Superior temporal gyrus (tissue), 1 donor: ENCODE results near the gene CACNA2D4.

Experiments
- DNase-seq: peaks from one replicate; pipeline ENCODE4 v3.0.0-alpha.2; 2016; ENCODE audit errors: extremely low spot score

Gene CACNA2D4

GRCh38 chr12:1888923-1889322 lies 29.5 kb downstream of the CACNA2D4 start:
- DNase-seq = no peak

GRCh38 chr12:1886396-1887008 lies 31.9 kb downstream of the CACNA2D4 start:
- no peak for DNase-seq

- no peak for DNase-seq
Measured at GRCh38 chr12:1885599-1886245, 32.7 kb downstream of the CACNA2D4 start.

- no peak for DNase-seq
Measured at GRCh38 chr12:1885082-1885596, 33.3 kb downstream of the CACNA2D4 start.

DNA sequence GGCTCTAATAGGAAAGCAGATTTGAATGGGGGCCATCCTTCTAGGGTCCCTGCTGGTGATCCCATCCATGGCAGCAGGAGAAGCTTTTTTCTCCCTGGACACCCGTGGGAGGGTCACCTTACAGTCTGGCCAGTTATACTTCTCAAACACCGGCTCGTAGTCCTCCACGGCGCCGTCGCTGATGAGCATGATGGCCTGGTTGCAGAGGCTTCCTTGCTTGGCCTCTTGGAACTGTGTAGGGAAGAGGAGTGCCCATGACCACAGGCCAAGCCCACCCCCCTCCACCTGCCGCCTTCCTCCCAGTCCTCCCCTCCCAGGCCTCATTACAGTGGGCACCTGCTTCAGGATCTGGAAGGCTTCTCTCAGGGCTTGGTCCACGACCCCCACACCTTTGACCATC lies 33.8 kb downstream of the CACNA2D4 start:
- DNase-seq = no peak

- no peak for DNase-seq
Measured at GRCh38 chr12:1883513-1883912, 34.9 kb downstream of the CACNA2D4 start.

GRCh38 chr12:1882850-1883470 lies 35.5 kb downstream of the CACNA2D4 start:
- DNase-seq = no peak

DNA sequence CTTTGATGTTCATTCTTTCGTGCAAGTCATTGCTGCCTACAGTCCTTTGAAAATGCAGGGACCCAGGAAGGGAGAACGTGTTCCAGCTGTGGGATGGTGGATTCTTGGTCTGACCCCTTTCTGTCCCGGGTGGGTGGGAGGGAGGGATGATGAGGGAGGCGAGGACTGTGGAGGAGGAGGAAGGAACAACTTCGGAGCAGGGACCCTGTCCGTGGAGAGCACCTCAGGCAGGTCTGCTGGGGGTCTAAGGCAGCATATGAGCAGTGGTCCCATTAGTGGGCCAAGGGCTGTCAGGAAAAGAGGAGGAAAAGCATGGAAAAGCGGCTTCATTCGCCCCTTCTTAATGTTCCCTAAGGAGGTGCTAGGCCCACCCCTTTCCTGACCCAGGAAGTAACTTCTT lies 36.0 kb downstream of the CACNA2D4 start:
- DNase-seq = no peak

GRCh38 chr12:1881936-1882335 lies 36.5 kb downstream of the CACNA2D4 start:
- DNase-seq = no peak

GRCh38 chr12:1881301-1881700 lies 37.2 kb downstream of the CACNA2D4 start:
- no peak for DNase-seq

- no peak for DNase-seq
Measured at GRCh38 chr12:1880876-1881275, 37.6 kb downstream of the CACNA2D4 start.

- DNase-seq = no peak
Measured at GRCh38 chr12:1880153-1880845, 38.2 kb downstream of the CACNA2D4 start.

DNA sequence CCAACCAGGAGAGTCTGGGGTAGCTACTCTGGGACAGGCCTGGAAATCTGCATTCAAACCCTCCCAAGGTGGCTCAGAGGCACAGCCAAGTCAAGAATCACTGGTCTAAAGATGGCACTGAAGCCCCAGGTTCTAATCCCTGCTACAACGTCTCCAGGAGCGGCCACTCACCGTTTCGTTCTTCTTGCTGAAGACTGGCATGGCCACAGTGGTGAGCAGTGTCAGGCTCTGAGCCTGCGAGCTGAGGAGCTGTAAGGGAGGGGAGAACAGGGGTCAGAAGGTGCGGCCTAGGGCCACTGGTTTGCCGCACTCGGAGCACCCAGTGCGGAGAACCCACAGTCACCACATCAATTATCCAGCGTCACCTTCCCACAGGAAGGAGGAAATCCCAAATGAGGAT lies 38.8 kb downstream of the CACNA2D4 start:
- no peak for DNase-seq

- DNase-seq = no peak
Measured at GRCh38 chr12:1878695-1879094, 39.8 kb downstream of the CACNA2D4 start.

- DNase-seq = no peak
Measured at GRCh38 chr12:1878214-1878613, 40.2 kb downstream of the CACNA2D4 start.

DNA sequence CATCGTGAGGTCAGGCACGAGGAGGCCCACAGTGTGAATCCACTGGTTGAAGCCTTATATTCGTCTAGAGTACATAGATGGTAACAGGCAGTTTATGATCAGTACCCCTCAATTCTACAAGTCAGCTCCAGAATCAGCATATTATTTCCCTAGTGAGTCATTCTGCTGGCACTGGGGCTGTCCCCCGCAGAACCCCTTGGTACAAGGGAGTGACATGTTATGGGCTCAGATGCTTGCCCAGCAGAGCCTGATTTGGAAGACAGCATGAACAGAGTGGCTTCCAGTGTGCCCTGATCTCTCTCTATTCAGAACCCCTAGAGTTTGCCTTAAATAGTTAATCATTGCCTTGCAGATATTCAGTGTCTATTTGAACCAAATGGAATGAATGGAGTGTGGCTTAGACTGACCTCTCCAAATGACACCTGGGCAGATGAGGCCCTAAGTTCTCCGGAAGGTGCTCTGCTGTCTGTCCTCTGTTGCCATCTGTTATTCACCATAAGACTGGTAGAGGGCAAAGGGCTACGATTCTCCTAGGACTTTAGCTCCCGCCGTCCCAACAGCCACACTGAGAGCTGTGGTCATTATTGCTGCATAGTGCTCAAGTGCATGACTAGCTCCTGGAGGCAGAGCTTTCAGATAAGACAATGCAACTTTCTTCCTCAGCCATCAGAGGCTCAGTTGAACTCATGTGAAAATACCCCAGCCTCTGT lies 41.1 kb downstream of the CACNA2D4 start:
- no peak for DNase-seq

DNA sequence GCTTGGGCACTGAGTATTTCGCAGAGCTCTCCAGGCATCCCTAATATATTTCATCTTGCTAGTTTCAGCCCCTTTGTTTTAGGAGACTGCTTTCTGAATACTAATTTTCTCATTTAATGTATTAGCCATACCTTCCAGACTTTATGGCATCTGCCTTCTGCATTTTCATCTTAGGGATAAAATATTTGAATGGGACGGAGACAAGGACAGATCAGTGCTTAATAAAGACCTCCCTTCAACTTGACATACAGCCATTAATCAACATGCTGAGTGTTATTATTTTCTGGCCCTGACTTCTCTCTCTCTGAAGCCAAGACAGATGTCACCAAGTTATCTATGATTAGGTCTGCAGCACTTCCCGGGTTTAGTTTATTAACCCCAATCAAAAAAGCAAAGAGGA lies 42.4 kb downstream of the CACNA2D4 start:
- DNase-seq = no peak

GRCh38 chr12:1875608-1876007 lies 42.8 kb downstream of the CACNA2D4 start:
- DNase-seq = no peak

DNA sequence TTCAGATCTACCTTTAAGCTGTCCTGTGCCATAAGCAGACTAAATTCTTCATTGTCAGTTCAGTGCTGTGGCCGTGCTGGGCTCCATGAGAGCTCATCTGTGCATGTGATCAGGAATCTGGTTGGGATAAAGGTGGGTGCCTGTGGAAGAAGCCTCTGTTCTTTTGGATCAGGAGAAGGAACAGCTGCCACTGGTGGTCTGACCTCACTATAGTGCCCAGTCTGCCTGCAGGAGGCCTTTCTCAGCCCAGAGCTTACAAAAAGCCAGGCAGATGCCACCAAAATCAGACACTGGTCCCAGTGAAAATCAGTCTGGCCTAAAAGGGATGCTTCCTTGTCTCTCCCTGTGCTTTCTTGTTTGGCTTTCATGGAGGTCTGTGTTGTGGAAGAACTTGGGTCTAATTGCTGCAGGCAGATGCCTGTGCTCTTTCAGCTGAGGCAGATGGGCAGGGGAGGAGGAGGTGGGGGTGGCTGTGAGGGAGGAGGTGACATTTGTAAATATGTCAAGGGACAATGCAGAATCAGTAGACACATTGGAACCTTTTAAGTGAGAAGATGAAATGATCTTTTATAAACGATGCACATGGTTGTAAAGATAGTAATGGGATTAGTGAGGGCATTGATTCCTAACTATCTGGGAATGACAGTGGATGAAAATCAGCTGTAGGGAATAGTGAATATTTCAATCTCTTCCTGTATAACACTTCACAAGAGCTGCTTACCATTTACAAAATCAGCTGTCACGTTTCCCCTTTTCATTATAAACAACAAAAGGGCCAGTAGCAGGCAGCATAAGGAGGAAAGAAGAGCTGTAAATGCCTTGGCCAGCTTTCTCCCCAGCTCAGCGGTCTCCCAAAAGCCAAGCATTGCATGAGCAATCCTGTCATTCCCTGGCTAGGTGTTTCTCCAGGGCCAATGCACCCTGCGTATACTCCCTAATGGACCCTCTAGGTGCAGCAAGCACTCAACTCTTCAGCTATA lies 44.6 kb downstream of the CACNA2D4 start:
- no peak for DNase-seq

- DNase-seq = no peak
Measured at GRCh38 chr12:1872448-1872847, 46.0 kb downstream of the CACNA2D4 start.

DNA sequence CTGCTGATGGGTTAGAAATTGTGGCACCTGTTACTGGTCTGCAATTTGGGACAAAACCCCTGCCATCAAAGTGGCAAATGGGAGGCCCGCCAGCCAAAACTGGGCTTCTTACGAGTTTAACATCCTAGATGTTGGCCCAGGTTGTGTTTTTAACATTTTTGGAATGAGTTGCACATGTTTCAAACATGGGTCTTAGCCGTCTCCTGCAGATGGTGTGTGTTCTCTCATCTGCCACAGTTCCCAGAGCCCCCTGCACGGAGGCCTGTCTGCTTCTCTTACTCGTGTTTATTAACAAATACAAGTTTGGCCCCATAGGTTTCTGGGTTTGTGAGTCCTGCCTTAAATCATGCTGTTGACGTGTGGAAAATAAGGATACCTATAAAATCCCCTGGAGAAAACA lies 46.5 kb downstream of the CACNA2D4 start:
- no peak for DNase-seq
